Glutamatergic neuron (in vitro differentiated cells): ENCODE results near the gene SART1. TPM values are rescaled to one million over a fixed set of nuclear protein-coding genes. Genes with fewer than 3 reads are reported as not detected.
"Not testable (repeated sequence)": the region's sequence is repeated elsewhere in the genome, so short reads cannot be mapped to it uniquely, and the experiment has no call there.

Experiments
- DNase-seq: peaks from one replicate; pipeline ENCODE4 v3.0.0; 2022
- H3K27ac Mint-ChIP-seq: one replicate; pipeline ENCODE4 v1.8.0; 2020; ENCODE audit warnings: mild to moderate bottlenecking, mixed read lengths, inconsistent platforms; ENCODE audit not compliant: unreplicated experiment
- H3K27me3 Mint-ChIP-seq: one replicate; pipeline ENCODE4 v1.8.0; 2020; ENCODE audit warnings: mild to moderate bottlenecking, moderate library complexity, mixed read lengths, inconsistent platforms; ENCODE audit not compliant: unreplicated experiment
- H3K36me3 Mint-ChIP-seq: one replicate; pipeline ENCODE4 v1.8.0; 2020; ENCODE audit warnings: mild to moderate bottlenecking, mixed read lengths, inconsistent platforms; ENCODE audit not compliant: unreplicated experiment
- H3K4me1 Mint-ChIP-seq: one replicate; pipeline ENCODE4 v1.8.0; 2020; ENCODE audit warnings: mild to moderate bottlenecking, low read depth, mixed read lengths, inconsistent platforms; ENCODE audit not compliant: unreplicated experiment
- H3K4me3 Mint-ChIP-seq: one replicate; pipeline ENCODE4 v1.8.0; 2020; ENCODE audit warnings: mild to moderate bottlenecking, mixed read lengths, inconsistent platforms; ENCODE audit not compliant: unreplicated experiment
- H3K9me3 Mint-ChIP-seq: one replicate; pipeline ENCODE4 v1.8.0; 2020; ENCODE audit warnings: mild to moderate bottlenecking, moderate library complexity, mixed read lengths, inconsistent platforms; ENCODE audit not compliant: unreplicated experiment
- total RNA-seq: library from RNA; stranded (reverse); fragmentation: NEBNext Ultra II Directional; extraction: Animal tissue kit (Norgen Biotek cat#: 25700); gene quantifications from one replicate; pipeline ENCODE4 v1.2.1, GENCODE V29; 2021; ENCODE audit not compliant: unreplicated experiment
- TF ChIP-seq, protein P1 (sequence below): fragments of 200-600 bp; sonication (generic); IDR thresholded peaks from one replicate; pipeline ENCODE4 v1.5.0; 2021; ENCODE audit not compliant: partially characterized antibody, unreplicated experiment

The SART1 gene
- total RNA-seq, 1 donor from 2014 or later = 52.3 TPM

DNA sequence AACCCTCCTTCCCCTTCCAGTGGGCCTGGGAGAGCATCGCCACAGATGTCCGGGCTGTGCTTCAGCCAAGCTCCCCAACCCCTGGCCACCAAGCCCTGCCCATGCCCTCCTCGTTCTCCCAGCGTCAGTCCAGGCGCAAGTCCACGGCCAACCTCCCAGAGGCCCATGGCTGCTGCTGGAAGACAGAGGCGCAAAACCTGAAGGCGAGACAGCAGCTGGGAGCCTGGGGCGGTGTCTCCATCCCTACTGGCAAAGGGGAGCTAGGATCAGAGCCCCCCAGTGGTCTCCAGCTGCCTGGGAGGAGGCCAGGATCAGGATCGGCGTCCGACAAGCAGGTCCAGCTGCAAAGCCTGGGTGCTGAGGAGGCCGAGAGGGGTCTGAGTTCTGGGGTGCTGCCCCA is 14.4 kb upstream of the SART1 start:
- no peaks in the 10 kb centered on the region for H3K4me1 Mint-ChIP-seq
- H3K36me3 Mint-ChIP-seq = no peaks in the 10 kb centered on the region
- H3K4me3 Mint-ChIP-seq = no peak overlapping the region
- TF ChIP-seq, protein P1, sequence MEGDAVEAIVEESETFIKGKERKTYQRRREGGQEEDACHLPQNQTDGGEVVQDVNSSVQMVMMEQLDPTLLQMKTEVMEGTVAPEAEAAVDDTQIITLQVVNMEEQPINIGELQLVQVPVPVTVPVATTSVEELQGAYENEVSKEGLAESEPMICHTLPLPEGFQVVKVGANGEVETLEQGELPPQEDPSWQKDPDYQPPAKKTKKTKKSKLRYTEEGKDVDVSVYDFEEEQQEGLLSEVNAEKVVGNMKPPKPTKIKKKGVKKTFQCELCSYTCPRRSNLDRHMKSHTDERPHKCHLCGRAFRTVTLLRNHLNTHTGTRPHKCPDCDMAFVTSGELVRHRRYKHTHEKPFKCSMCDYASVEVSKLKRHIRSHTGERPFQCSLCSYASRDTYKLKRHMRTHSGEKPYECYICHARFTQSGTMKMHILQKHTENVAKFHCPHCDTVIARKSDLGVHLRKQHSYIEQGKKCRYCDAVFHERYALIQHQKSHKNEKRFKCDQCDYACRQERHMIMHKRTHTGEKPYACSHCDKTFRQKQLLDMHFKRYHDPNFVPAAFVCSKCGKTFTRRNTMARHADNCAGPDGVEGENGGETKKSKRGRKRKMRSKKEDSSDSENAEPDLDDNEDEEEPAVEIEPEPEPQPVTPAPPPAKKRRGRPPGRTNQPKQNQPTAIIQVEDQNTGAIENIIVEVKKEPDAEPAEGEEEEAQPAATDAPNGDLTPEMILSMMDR = no peak
- no peak overlapping the region for H3K27ac Mint-ChIP-seq
- H3K9me3 Mint-ChIP-seq = peaks cover 4% of the 10 kb centered on the region
- peaks cover 8% of the 10 kb centered on the region for H3K27me3 Mint-ChIP-seq
- DNase-seq = no peak

DNA sequence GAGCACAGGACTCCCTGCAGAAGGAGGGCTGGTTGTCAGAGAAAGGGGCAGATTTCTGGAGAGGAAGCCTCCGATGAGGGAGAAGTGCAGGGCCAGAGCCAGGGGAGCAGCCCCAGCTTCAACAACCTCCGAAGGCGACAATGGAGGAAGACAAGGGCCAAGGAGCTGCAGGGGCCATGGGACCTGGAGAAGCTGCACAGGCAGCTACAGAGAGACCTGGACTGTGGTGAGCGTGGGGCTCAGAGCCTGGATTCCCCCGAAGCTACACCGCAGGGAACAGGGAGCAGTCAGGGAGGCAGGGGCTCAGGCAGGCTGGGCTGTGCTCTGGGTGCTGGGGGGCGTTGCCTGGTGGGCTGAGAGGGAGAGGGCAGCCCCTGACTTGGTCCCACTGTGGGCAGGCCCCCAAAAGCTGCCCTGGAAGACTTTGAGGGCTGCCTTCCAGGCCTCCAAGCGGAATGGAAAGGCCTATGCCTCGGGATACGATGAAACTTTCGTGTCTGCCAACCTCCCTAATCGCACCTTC is 13.9 kb upstream of the SART1 start:
- Mint-ChIP-seq H3K36me3 (no peaks in the 10 kb centered on the region), H3K4me1 (no peaks in the 10 kb centered on the region), H3K4me3 (no peak overlapping the region), H3K9me3 (peaks cover 2% of the 10 kb centered on the region), H3K27ac (no peak overlapping the region), H3K27me3 (peaks cover 6% of the 10 kb centered on the region)
- TF ChIP-seq, protein P1 = no peak
- DNase-seq = no peak

DNA sequence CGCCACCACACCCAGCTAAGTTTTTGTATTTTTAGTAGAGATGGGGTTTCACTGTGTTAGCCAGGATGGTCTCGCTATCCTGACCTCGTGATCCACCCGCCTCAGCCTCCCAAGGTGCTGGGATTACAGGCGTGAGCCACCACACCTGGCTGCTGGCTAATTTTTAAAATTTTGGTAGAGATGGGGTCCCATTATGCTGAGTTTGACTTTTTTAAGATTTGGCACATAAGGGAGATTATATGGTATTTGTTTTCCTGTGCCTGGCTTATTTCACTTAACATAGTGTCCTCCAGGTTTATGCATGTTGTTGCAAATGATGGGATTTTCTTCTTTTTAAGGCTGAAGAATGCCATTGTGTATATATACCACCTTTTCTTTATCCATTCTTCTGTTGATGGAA is 10.8 kb upstream of the SART1 start:
- H3K27ac Mint-ChIP-seq, DNase-seq, H3K4me1 Mint-ChIP-seq, H3K36me3 Mint-ChIP-seq, H3K4me3 Mint-ChIP-seq, H3K27me3 Mint-ChIP-seq, H3K9me3 Mint-ChIP-seq: not testable (repeated sequence)

DNA sequence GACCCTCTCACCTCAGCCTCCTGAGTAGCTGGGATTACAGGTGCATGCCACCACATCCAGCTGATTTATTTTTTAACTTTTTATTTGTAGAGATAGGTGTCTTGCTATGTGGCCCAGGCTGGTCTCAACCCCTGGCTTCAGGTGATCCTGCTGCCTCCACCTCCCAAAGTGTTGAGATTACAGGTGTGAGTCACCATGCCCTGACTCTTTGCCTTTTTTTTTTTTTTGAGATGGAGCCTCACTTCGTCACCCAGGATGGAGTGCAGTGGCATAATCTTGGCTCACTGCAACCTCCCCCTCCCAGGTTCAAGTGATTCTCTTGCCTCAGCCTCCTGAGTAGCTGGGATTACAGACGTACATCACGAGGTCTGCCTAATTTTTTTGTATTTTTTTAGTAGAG is 9.9 kb upstream of the SART1 start:
- H3K9me3 Mint-ChIP-seq, H3K4me1 Mint-ChIP-seq, H3K27me3 Mint-ChIP-seq, H3K27ac Mint-ChIP-seq, H3K4me3 Mint-ChIP-seq, H3K36me3 Mint-ChIP-seq, DNase-seq: not testable (repeated sequence)

DNA sequence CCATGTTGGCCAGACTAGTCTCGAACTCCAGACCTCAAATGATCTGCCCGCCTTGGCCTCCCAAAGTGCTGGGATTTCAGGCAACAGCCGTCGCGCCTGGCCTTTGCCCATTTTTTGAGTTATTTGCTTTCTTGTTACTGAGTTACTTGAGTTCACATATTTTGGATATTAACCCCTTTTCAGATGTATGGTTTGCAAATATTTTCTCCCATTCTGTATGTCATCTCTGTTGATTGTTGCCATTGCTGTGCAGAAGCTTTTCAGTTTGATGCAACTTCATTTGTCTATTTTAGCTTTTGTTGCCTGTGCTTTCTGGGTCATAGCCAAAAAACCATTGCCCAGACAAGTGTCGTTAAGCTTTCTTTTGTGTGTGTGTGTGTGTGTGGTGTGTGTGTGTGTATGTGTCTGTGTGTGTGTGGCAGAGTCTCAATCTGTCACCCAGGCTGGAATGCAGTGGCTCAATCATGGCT is 9.4 kb upstream of the SART1 start:
- no peak for DNase-seq
- peaks cover 6% of the 10 kb centered on the region for H3K27me3 Mint-ChIP-seq
- H3K27ac Mint-ChIP-seq = no peak overlapping the region
- H3K36me3 Mint-ChIP-seq = no peaks in the 10 kb centered on the region
- H3K9me3 Mint-ChIP-seq = peaks cover 2% of the 10 kb centered on the region
- TF ChIP-seq, protein P1 = no peak
- H3K4me1 Mint-ChIP-seq = no peaks in the 10 kb centered on the region
- H3K4me3 Mint-ChIP-seq = no peak overlapping the region

DNA sequence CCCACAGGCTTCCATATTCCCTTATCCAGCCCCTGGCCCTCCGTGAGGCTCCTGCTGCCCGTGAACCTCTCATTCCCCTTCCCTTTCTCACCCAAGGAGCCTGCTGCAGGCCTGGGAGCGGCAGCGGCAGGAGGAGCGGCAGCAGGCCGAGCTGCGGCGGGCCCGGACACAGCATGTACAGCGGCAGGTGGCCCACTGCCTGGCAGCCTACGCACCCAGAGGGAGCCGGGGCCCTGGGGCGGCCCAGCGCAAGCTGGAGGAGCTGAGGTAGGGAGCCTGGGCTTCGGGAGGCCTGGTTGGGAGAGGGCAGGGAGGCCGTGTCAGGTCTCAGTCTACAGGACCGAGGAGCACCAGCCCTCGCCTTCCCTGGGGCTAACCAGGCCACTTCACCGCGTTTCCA is 8.1 kb upstream of the SART1 start:
- no peak for DNase-seq
- Mint-ChIP-seq H3K4me1 (no peaks in the 10 kb centered on the region), H3K27me3 (peaks cover 5% of the 10 kb centered on the region), H3K4me3 (no peak overlapping the region), H3K36me3 (no peaks in the 10 kb centered on the region), H3K9me3 (no peaks in the 10 kb centered on the region), H3K27ac (no peak overlapping the region)
- TF ChIP-seq, protein P1 = no peak
